Left lung (tissue), 14 donors: ENCODE results near the gene HSD11B1. TPM values are rescaled to one million over a fixed set of nuclear protein-coding genes. Genes with fewer than 3 reads are reported as not detected.
A peak's percentile ranks its signal among the peaks of the same experiment; 100 is the strongest.

Experiments used
- ATAC-seq: fragments of 200-7000 bp; cut with Tn5 transposase; one replicate; pipeline ENCODE4 v1.9.1; 2020; ENCODE audit warnings: moderate library complexity
- DNase-seq, 4 donors: peaks; one replicate each; pipeline ENCODE4 v3.0.0-alpha.2; 2013 to 2020
- H3K27ac ChIP-seq, 2 donors: fragments of 200-600 bp; sonication (generic) in 1 of 2; one replicate each; pipeline versions ENCODE4 v1.5.0 to v1.8.0; 2020 to 2021
- H3K27me3 ChIP-seq, 2 donors: fragments of 200-600 bp; sonication (generic) in 1 of 2; one replicate each; pipeline versions ENCODE4 v1.5.0 to v1.8.0; 2020 to 2021
- H3K36me3 ChIP-seq, 2 donors: fragments of 200-600 bp; sonication (generic) in 1 of 2; one replicate each; pipeline versions ENCODE4 v1.5.0 to v1.8.0; 2020 to 2021
- H3K4me1 ChIP-seq, 2 donors: fragments of 200-600 bp; one replicate each; pipeline ENCODE4 v1.8.0; 2021
- H3K4me3 ChIP-seq, 2 donors: fragments of 200-600 bp; sonication (generic) in 1 of 2; one replicate each; pipeline versions ENCODE4 v1.5.0 to v1.8.0; 2020 to 2021; ENCODE audit warnings: mild to moderate bottlenecking in 1 of 2
- H3K9me3 ChIP-seq, 2 donors: fragments of 200-600 bp; sonication (generic) in 1 of 2; one replicate each; pipeline versions ENCODE4 v1.5.0 to v1.8.0; 2020 to 2021
- CTCF ChIP-seq, 2 donors: fragments of 200-600 bp; sonication (generic) in 1 of 2; IDR thresholded peaks; one replicate each; pipeline versions ENCODE4 v1.5.0 to v1.8.0; 2021; ENCODE audit warnings: antibody characterized with exemption in 2 of 2
- intact Hi-C, 2 donors: fragments of 100-400 bp; cut with DNase I; formaldehyde crosslinking; loops; one replicate each; pipeline versions ENCODE4 v1.11.2 to v1.14.2; 2022
- long read RNA-seq, 12 donors: library from polyadenylated mRNA in 2 of 12; unstranded in 2 of 12; transcript quantifications; one replicate each; pipeline ENCODE4 v2.0.0 and lab custom pipeline, GENCODE V29; 2019 to 2026
- polyA plus RNA-seq, 6 donors: library from polyadenylated mRNA; unstranded; fragments of 120-200 nt; gene quantifications; one replicate each; pipeline ENCODE4 v1.2.1, GENCODE V29; 2013; ENCODE audit not compliant: insufficient read length in 6 of 6
- total RNA-seq, 2 donors: library from RNA; stranded (reverse); fragmentation: NEBNext Ultra II Directional; extraction: Animal tissue kit (Norgen Biotek cat#: 25700); gene quantifications; one replicate each; pipeline ENCODE4 v1.2.1, GENCODE V29; 2021
- donor health status: DM: no; HTN: yes; CAD: no.
- donor health status: DM: no; HTN: no; CAD: no.

Gene HSD11B1
- total RNA-seq (10 to 100 TPM in 1 of 2 donors, 1 to 10 TPM in 1; 8.1 to 30.7 TPM), polyA plus RNA-seq (10 to 100 TPM in 1 of 6 donors, 1 to 10 TPM in 5; 5.1 to 10.3 (median 5.9) TPM)
- long read RNA-seq, donor 1, transcript HSD11B1-202 (6 exons, 1,405 nt), result major isoform, 10 of 15 reads
- long read RNA-seq, donor 1, partial matches to known transcripts, result 5 of 15 reads
- long read RNA-seq, donor 1, other reads (novel, unspliced or antisense), result 0 of 15 reads
- long read RNA-seq, donor 2, partial matches to known transcripts, result 0 of 3 reads
- long read RNA-seq, donor 2, other reads (novel, unspliced or antisense), result 0 of 3 reads
- long read RNA-seq, donor 3, partial matches to known transcripts, result 0 of 3 reads
- long read RNA-seq, donor 3, other reads (novel, unspliced or antisense), result 0 of 3 reads
- long read RNA-seq, donor 4, transcript HSD11B1-202 (6 exons, 1,405 nt), result major isoform, 7 of 8 reads
- long read RNA-seq, donor 4, partial matches to known transcripts, result 0 of 8 reads
- long read RNA-seq, donor 4, other reads (novel, unspliced or antisense), result 1 of 8 reads
- long read RNA-seq, donor 5, transcript HSD11B1-202 (6 exons, 1,405 nt), result major isoform, 6 of 6 reads
- long read RNA-seq, donor 5, partial matches to known transcripts, result 0 of 6 reads
- long read RNA-seq, donor 5, other reads (novel, unspliced or antisense), result 0 of 6 reads
- long read RNA-seq, donor 6, partial matches to known transcripts, result 0 of 1 reads
- long read RNA-seq, donor 6, other reads (novel, unspliced or antisense), result 0 of 1 reads
- long read RNA-seq, donor 7, partial matches to known transcripts, result 0 of 1 reads
- long read RNA-seq, donor 7, other reads (novel, unspliced or antisense), result 0 of 1 reads
- long read RNA-seq, donor 8, partial matches to known transcripts, result 0 of 3 reads
- long read RNA-seq, donor 8, other reads (novel, unspliced or antisense), result 0 of 3 reads
- long read RNA-seq, donor 9, result 0 reads
- long read RNA-seq, donor 10, partial matches to known transcripts, result 1 of 2 reads
- long read RNA-seq, donor 10, other reads (novel, unspliced or antisense), result 0 of 2 reads
- long read RNA-seq, donor 11, result 0 reads
- long read RNA-seq, donor 12, transcript HSD11B1-202 (6 exons, 1,405 nt), result major isoform, 6 of 6 reads
- long read RNA-seq, donor 12, partial matches to known transcripts, result 0 of 6 reads
- long read RNA-seq, donor 12, other reads (novel, unspliced or antisense), result 0 of 6 reads

GRCh38 chr1:209704584-209704983 is at the start of gene HSD11B1:
Gene HSD11B1 (plus strand): TSS chr1:209704846. CDS start chr1:209704943, 97 bp downstream.
- Histone ChIP-seq H3K9me3 (no peaks in the 10 kb centered on the region), H3K27me3 (peaks cover 0 to 3% of the 10 kb centered on the region in 2 donors), H3K4me3 (no peak within 1 kb of the TSS), H3K36me3 (no peaks in the 10 kb centered on the region), H3K27ac (peak within 1 kb of the TSS in 1 of 2 donors; percentile 33), H3K4me1 (peaks cover 0 to 9% of the 10 kb centered on the region in 2 donors)
- intact Hi-C loops, result no loop called here
- DNase-seq, result peak in 3 of 4 donors; percentile 57 to 91 (median 87)
- peak; percentile 86 for ATAC-seq
- no peak for TF ChIP-seq CTCF (IDR thresholded peaks at IDR 0.05)

GRCh38 chr1:209655411-209656231 is 49.0 kb upstream of the HSD11B1 start:
- Histone ChIP-seq H3K4me3 (no peak overlapping the region), H3K9me3 (no peaks in the 10 kb centered on the region), H3K27ac (no peak overlapping the region), H3K4me1 (peaks cover 9 to 89% of the 10 kb centered on the region in 2 donors), H3K36me3 (no peaks in the 10 kb centered on the region), H3K27me3 (no peaks in the 10 kb centered on the region)
- no peak for ATAC-seq
- intact Hi-C loops, result no loop called here
- no peak for DNase-seq
- no peak for TF ChIP-seq CTCF (IDR thresholded peaks at IDR 0.05)

GRCh38 chr1:209657140-209657879 is 47.3 kb upstream of the HSD11B1 start:
- Histone ChIP-seq H3K36me3 (no peaks in the 10 kb centered on the region), H3K4me1 (peaks cover 0 to 80% of the 10 kb centered on the region in 2 donors), H3K9me3 (no peaks in the 10 kb centered on the region), H3K27ac (peak overlapping the region in 1 of 2 donors; percentile 64), H3K27me3 (no peaks in the 10 kb centered on the region), H3K4me3 (no peak overlapping the region)
- no peak for TF ChIP-seq CTCF (IDR thresholded peaks at IDR 0.05)
- DNase-seq, result peak in 1 of 4 donors; percentile 84
- no peak for ATAC-seq
- intact Hi-C loops, result no loop called here

GRCh38 chr1:209657918-209658317 is 46.7 kb upstream of the HSD11B1 start:
- Histone ChIP-seq H3K27me3 (no peaks in the 10 kb centered on the region), H3K36me3 (no peaks in the 10 kb centered on the region), H3K27ac (peak overlapping the region in 1 of 2 donors; percentile 64), H3K4me1 (peaks cover 0 to 74% of the 10 kb centered on the region in 2 donors), H3K9me3 (no peaks in the 10 kb centered on the region), H3K4me3 (no peak overlapping the region)
- ATAC-seq (no peak), DNase-seq (no peak)
- intact Hi-C loops, result no loop called here
- no peak for TF ChIP-seq CTCF (IDR thresholded peaks at IDR 0.05)
